NCI-H2227 (cell line): Measurements from ENCODE around the gene TEKT3.

Experiments
- DNase-seq: peaks from one replicate; lab custom pipeline; 2025; ENCODE audit not compliant: unreplicated experiment; lab: John Stamatoyannopoulos, UW

TEKT3 gene

GRCh38 chr17:15298176-15298575, 43.2 kb downstream of the TEKT3 start:
- DNase-seq: no peak

GRCh38 chr17:15293558-15293957, 47.8 kb downstream of the TEKT3 start:
- no peak for DNase-seq

- no peak for DNase-seq
These were observed 49.6 kb downstream of the TEKT3 start for GRCh38 chr17:15291674-15292361.

- no peak for DNase-seq
These were observed 50.8 kb downstream of the TEKT3 start for GRCh38 chr17:15290605-15291004.

- DNase-seq: no peak
These were observed 51.9 kb downstream of the TEKT3 start for GRCh38 chr17:15289285-15290183.

GRCh38 chr17:15288859-15289258, 52.5 kb downstream of the TEKT3 start:
- no peak for DNase-seq

GRCh38 chr17:15287538-15288267, 53.7 kb downstream of the TEKT3 start:
- no peak for DNase-seq

GRCh38 chr17:15285466-15285865, 55.9 kb downstream of the TEKT3 start:
- DNase-seq: no peak

GRCh38 chr17:15284537-15284936, 56.9 kb downstream of the TEKT3 start:
- no peak for DNase-seq

- no peak for DNase-seq
These were observed 57.3 kb downstream of the TEKT3 start for GRCh38 chr17:15284107-15284506.

- DNase-seq: no peak
These were observed 59.5 kb downstream of the TEKT3 start for GRCh38 chr17:15281909-15282308.

GRCh38 chr17:15278924-15279477, 62.4 kb downstream of the TEKT3 start:
- DNase-seq: no peak

- no peak for DNase-seq
These were observed 63.0 kb downstream of the TEKT3 start for GRCh38 chr17:15278380-15278779.

- no peak for DNase-seq
These were observed 67.4 kb downstream of the TEKT3 start for GRCh38 chr17:15274017-15274416.

GRCh38 chr17:15273141-15273793, 68.1 kb downstream of the TEKT3 start:
- no peak for DNase-seq

- no peak for DNase-seq
These were observed 69.7 kb downstream of the TEKT3 start for GRCh38 chr17:15271741-15272140.

GRCh38 chr17:15270628-15271381, 70.6 kb downstream of the TEKT3 start:
- no peak for DNase-seq

- DNase-seq: no peak
These were observed 71.7 kb downstream of the TEKT3 start for GRCh38 chr17:15269780-15270089.

- no peak for DNase-seq
These were observed 72.2 kb downstream of the TEKT3 start for GRCh38 chr17:15269087-15269779.

- DNase-seq: no peak
These were observed 72.9 kb downstream of the TEKT3 start for GRCh38 chr17:15268461-15268860.
